ENCODE results near the gene OXTR. TPM values are rescaled to one million over a fixed set of nuclear protein-coding genes. Genes with fewer than 3 reads are reported as not detected.

The OXTR gene
- total RNA-seq, 1 experiment from 2014 or later = 21.5 TPM

- intact Hi-C loops (cut with micrococcal nuclease) = no loop called here
- H3K36me3 ChIP-seq (ENCODE audit: low read depth, low read length) = no peaks in the 10 kb centered on the region
- H3K4me2 ChIP-seq (ENCODE audit: low read length) = no peak overlapping the region
- no peak overlapping the region for H3K9ac ChIP-seq (ENCODE audit: low read length)
- no peaks in the 10 kb centered on the region for H3K9me3 ChIP-seq (ENCODE audit: low read length)
- no peak overlapping the region for H2AFZ ChIP-seq (ENCODE audit: low read length)
- H3K27ac ChIP-seq (ENCODE audit: low read length) = no peak overlapping the region
- peak; percentile 23 for DNase-seq
- TF ChIP-seq EZH2 (IDR thresholded peaks at IDR 0.05; ENCODE audit: low read length, unreplicated experiment) = no peak
- TF ChIP-seq, protein P1, sequence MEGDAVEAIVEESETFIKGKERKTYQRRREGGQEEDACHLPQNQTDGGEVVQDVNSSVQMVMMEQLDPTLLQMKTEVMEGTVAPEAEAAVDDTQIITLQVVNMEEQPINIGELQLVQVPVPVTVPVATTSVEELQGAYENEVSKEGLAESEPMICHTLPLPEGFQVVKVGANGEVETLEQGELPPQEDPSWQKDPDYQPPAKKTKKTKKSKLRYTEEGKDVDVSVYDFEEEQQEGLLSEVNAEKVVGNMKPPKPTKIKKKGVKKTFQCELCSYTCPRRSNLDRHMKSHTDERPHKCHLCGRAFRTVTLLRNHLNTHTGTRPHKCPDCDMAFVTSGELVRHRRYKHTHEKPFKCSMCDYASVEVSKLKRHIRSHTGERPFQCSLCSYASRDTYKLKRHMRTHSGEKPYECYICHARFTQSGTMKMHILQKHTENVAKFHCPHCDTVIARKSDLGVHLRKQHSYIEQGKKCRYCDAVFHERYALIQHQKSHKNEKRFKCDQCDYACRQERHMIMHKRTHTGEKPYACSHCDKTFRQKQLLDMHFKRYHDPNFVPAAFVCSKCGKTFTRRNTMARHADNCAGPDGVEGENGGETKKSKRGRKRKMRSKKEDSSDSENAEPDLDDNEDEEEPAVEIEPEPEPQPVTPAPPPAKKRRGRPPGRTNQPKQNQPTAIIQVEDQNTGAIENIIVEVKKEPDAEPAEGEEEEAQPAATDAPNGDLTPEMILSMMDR (conservative IDR thresholded peaks at IDR 0.05; ENCODE audit: low read depth, low read length) = peak; percentile 63
- H3F3A ChIP-seq (ENCODE audit: low read length, unreplicated experiment) = no peaks in the 10 kb centered on the region
- POLR2A ChIA-PET (ENCODE audit: unreplicated experiment) = no interaction called here
- no peaks in the 10 kb centered on the region for H3K27me3 ChIP-seq (ENCODE audit: low read length)
- no peaks in the 10 kb centered on the region for H4K20me1 ChIP-seq (ENCODE audit: low read length)
- no peak overlapping the region for H3K4me3 ChIP-seq (ENCODE audit: low read length)
- no peaks in the 10 kb centered on the region for H3K4me1 ChIP-seq (ENCODE audit: insufficient read depth, low read length)
- no TSS peak for BruUV-seq (replicated peaks)
- H3K9me2 ChIP-seq (replicated peaks; ENCODE audit: low read length) = no peaks in the 10 kb centered on the region
- ATAC-seq = no peak
- H3K79me2 ChIP-seq (ENCODE audit: low read length) = no peaks in the 10 kb centered on the region
- CTCF ChIA-PET = no interaction called here
Observed at GRCh38 chr3:8702560-8702959, 66.9 kb downstream of the OXTR start.

Other genes starting within 250 kb of the OXTR start
- gene SSUH2, start 124.8 kb downstream of the OXTR start, total RNA-seq (2014; rRNA removed) = 0.44 TPM in 1 of 2 replicates, not detected in the other
- gene CAV3, start 35.8 kb downstream of the OXTR start, total RNA-seq (2014; rRNA removed) = not detected in 2 replicates
- 22.8 and 46.6 TPM in 2 replicates for gene RAD18, start 193.9 kb upstream of the OXTR start, total RNA-seq (2014; rRNA removed)

Measured in PC-3 (cell line).